Erythroblast (primary cell): ENCODE data around the gene GNS.
"Not testable (repeated sequence)": the region's sequence is repeated elsewhere in the genome, so short reads cannot be mapped to it uniquely, and the experiment has no call there.

Experiments
- DNase-seq, 2 experiments: peaks; one replicate each; lab custom pipeline; 2025; lab: John Stamatoyannopoulos, UW
- GATA1 ChIP-seq: IDR thresholded peaks from 2 replicates; pipeline ENCODE4 v1.6.1; 2011; ENCODE audit warnings: low read depth, mild to moderate bottlenecking, control low read depth, low read length, moderate library complexity
- POLR2A ChIP-seq: IDR thresholded peaks from 2 replicates; pipeline ENCODE4 v1.6.1; 2011; ENCODE audit warnings: mild to moderate bottlenecking, low read length

Gene GNS

GRCh38 chr12:64791036-64791435, 31.8 kb upstream of the GNS start:
- no peak for DNase-seq
- TF ChIP-seq GATA1, result no peak
- no peak for TF ChIP-seq POLR2A

GRCh38 chr12:64790166-64790565, 31.0 kb upstream of the GNS start:
- DNase-seq, result no peak
- TF ChIP-seq POLR2A, result no peak
- TF ChIP-seq GATA1, result no peak

- TF ChIP-seq GATA1 (no peak), POLR2A (no peak)
- no peak for DNase-seq
Measured at GRCh38 chr12:64785838-64786237, 26.6 kb upstream of the GNS start.

- DNase-seq, result no peak
- TF ChIP-seq POLR2A (no peak), GATA1 (no peak)
Measured at GRCh38 chr12:64782191-64782876, 23.1 kb upstream of the GNS start.

GRCh38 chr12:64781280-64782190, 22.3 kb upstream of the GNS start:
- no peak for DNase-seq
- no peak for TF ChIP-seq POLR2A
- no peak for TF ChIP-seq GATA1

- TF ChIP-seq POLR2A, result no peak
- TF ChIP-seq GATA1, result no peak
- peak; percentile 13 to 23 for DNase-seq
Measured at GRCh38 chr12:64780531-64781279, 21.5 kb upstream of the GNS start.

GRCh38 chr12:64780132-64780530, 20.9 kb upstream of the GNS start:
- no peak for DNase-seq
- TF ChIP-seq POLR2A (no peak), GATA1 (no peak)

- DNase-seq, result no peak
- no peak for TF ChIP-seq GATA1
- TF ChIP-seq POLR2A, result no peak
Measured at GRCh38 chr12:64779354-64779974, 20.3 kb upstream of the GNS start.

GRCh38 chr12:64775147-64775736, 16.0 kb upstream of the GNS start:
- not testable (repeated sequence) for DNase-seq

- TF ChIP-seq POLR2A (no peak), GATA1 (no peak)
- no peak for DNase-seq
Measured at GRCh38 chr12:64773386-64773785, 14.2 kb upstream of the GNS start.

- DNase-seq, result peak; percentile 12 to 24
- TF ChIP-seq POLR2A (no peak), GATA1 (no peak)
Measured at GRCh38 chr12:64767495-64767894, 8.3 kb upstream of the GNS start.

- no peak for TF ChIP-seq GATA1
- no peak for TF ChIP-seq POLR2A
Measured at GRCh38 chr12:64760808-64761573, 1.8 kb upstream of the GNS start.

More at GRCh38 chr12:64760808-64761573, 1.8 kb upstream of the GNS start:
- DNase-seq, result no peak
